ENCODE data around the gene METTL17. TPM values are rescaled to one million over a fixed set of nuclear protein-coding genes. Genes with fewer than 3 reads are reported as not detected.

Gene METTL17
- total and polyA plus RNA-seq, 2 of the 13 experiments (the other 11 are each of a cell fraction or from before 2014, with no cell fraction given): 122 to 199 TPM

- TF ChIP-seq PLSCR1 (CRISPR knock-in tag; IDR thresholded peaks at IDR 0.05; ENCODE audit: borderline replicate concordance): no peak
- TF ChIP-seq ZNF710 (CRISPR knock-in tag; IDR thresholded peaks at IDR 0.05; ENCODE audit: borderline replicate concordance): peak; percentile 38; the same call in 1 of the 2 replicates
- peak; percentile 73 for TF ChIP-seq KAT8 (CRISPR knock-in tag; IDR thresholded peaks at IDR 0.05)
- TF ChIP-seq IRX3 (CRISPR knock-in tag; IDR thresholded peaks at IDR 0.05; ENCODE audit: borderline replicate concordance, low read depth): no peak
- TF ChIP-seq ZFX (CRISPR knock-in tag; IDR thresholded peaks at IDR 0.05; ENCODE audit: low read depth): peak; percentile 85
- TF ChIP-seq ZNF616 (CRISPR knock-in tag; IDR thresholded peaks at IDR 0.05; ENCODE audit: low read depth): no peak
- TF ChIP-seq ZNF557 (CRISPR knock-in tag; IDR thresholded peaks at IDR 0.05): no peak; the same call in 1 of the 2 replicates
- peak; percentile 84; the same call in 1 of the 2 replicates for TF ChIP-seq THRA (CRISPR knock-in tag; IDR thresholded peaks at IDR 0.05; ENCODE audit: borderline replicate concordance)
- 0 out of 2 replicates have a peak, but pooled peaks have one; percentile 16 for TF ChIP-seq ZNF678 (CRISPR knock-in tag; IDR thresholded peaks at IDR 0.05)
- TF ChIP-seq ZNF792 (CRISPR knock-in tag; IDR thresholded peaks at IDR 0.05): no peak
- TF ChIP-seq ZNF234 (CRISPR knock-in tag; conservative IDR thresholded peaks at IDR 0.05): no peak
- no peak for TF ChIP-seq SP1 (IDR thresholded peaks at IDR 0.05)
- TF ChIP-seq SP1 (CRISPR knock-in tag; IDR thresholded peaks at IDR 0.05): no peak
- no peak for TF ChIP-seq MLX (CRISPR knock-in tag; IDR thresholded peaks at IDR 0.05)
- no peak for TF ChIP-seq ZNF329 (CRISPR knock-in tag; IDR thresholded peaks at IDR 0.05; ENCODE audit: low read depth)
- TF ChIP-seq ZSCAN22 (CRISPR knock-in tag; IDR thresholded peaks at IDR 0.05): no peak
- peak; percentile 15; the same call in 1 of the 2 replicates for TF ChIP-seq GZF1 (CRISPR knock-in tag; IDR thresholded peaks at IDR 0.05)
- no peak for TF ChIP-seq TFDP1 (CRISPR knock-in tag; IDR thresholded peaks at IDR 0.05; ENCODE audit: borderline replicate concordance)
- peak; percentile 26; the same call in 1 of the 2 replicates for TF ChIP-seq FOXA3 (CRISPR knock-in tag; IDR thresholded peaks at IDR 0.05)
- TF ChIP-seq MAFG (CRISPR knock-in tag; IDR thresholded peaks at IDR 0.05): no peak
- TF ChIP-seq HNRNPK (IDR thresholded peaks at IDR 0.05; ENCODE audit: low read depth, low read length, poor library complexity, severe bottlenecking): no peak
- no peak for TF ChIP-seq SKIL (CRISPR knock-in tag; IDR thresholded peaks at IDR 0.05; ENCODE audit: borderline replicate concordance)
Observed at GRCh38 chr14:21039585-21040369, 50.0 kb downstream of the METTL17 start (continued).

Measured in HepG2 (cell line).